Keratinocyte (primary cell): ENCODE results near the gene DCHS1.

Source experiments
- CTCF ChIP-seq, 3 experiments: IDR thresholded peaks in 1 of 3; conservative IDR thresholded peaks in 1 of 3; optimal IDR thresholded peaks in 1 of 3; 2 replicates in 2 of 3; 3 replicates in 1 of 3; pipeline versions ENCODE3 to v1.5.1; 2011; ENCODE audit warnings: low read length in 3 of 3, mild to moderate bottlenecking in 3 of 3, moderate library complexity in 2 of 3, control low read depth in 1 of 3, inconsistent platforms in 1 of 3; ENCODE audit not compliant: insufficient read depth in 2 of 3; ENCODE audit errors: extremely low read depth in 1 of 3
- EZH2 ChIP-seq: IDR thresholded peaks from one replicate; pipeline ENCODE4 v1.6.1; 2012; ENCODE audit warnings: inconsistent platforms, mild to moderate bottlenecking, low read length, moderate library complexity

GRCh38 chr11:6615882-6616585, 39.6 kb downstream of the DCHS1 start:
- TF ChIP-seq CTCF (optimal IDR thresholded peaks at IDR 0.05 in 1 of 3, IDR thresholded peaks at IDR 0.05 in 1 of 3, conservative IDR thresholded peaks at IDR 0.05 in 1 of 3; ENCODE audit: extremely low read depth in 1 of 3, insufficient read depth in 2 of 3, low read length in 3 of 3): no peak
- TF ChIP-seq EZH2: no peak
